ENCODE results near the gene FHIT.

Gene FHIT

GRCh38 chr3:60448696-60449095, 802.6 kb downstream of the FHIT start:
- Histone ChIP-seq H3K36me3 (no peaks in the 10 kb centered on the region), H3K4me1 (no peaks in the 10 kb centered on the region), H3K9me3 (no peaks in the 10 kb centered on the region), H3K4me3 (no peak overlapping the region), H3K27me3 (no peaks in the 10 kb centered on the region), H3K27ac (no peak overlapping the region)
- intact Hi-C loops (cut with DNase I; ENCODE audit: low total_unique reads) = no loop called here
- no peak for DNase-seq
- TF ChIP-seq CTCF (IDR thresholded peaks at IDR 0.05) = no peak

- intact Hi-C loops (cut with DNase I; ENCODE audit: low total_unique reads) = no loop called here
- Histone ChIP-seq H3K4me3 (no peak overlapping the region), H3K36me3 (no peaks in the 10 kb centered on the region), H3K27ac (no peak overlapping the region), H3K9me3 (no peaks in the 10 kb centered on the region), H3K27me3 (no peaks in the 10 kb centered on the region), H3K4me1 (no peaks in the 10 kb centered on the region)
- DNase-seq = no peak
- TF ChIP-seq CTCF (IDR thresholded peaks at IDR 0.05) = no peak
Observed at GRCh38 chr3:60445446-60445845, 805.8 kb downstream of the FHIT start.

GRCh38 chr3:60444898-60445437, 806.3 kb downstream of the FHIT start:
- Histone ChIP-seq H3K4me1 (no peaks in the 10 kb centered on the region), H3K4me3 (no peak overlapping the region), H3K27ac (no peak overlapping the region), H3K27me3 (no peaks in the 10 kb centered on the region), H3K9me3 (no peaks in the 10 kb centered on the region), H3K36me3 (no peaks in the 10 kb centered on the region)
- intact Hi-C loops (cut with DNase I; ENCODE audit: low total_unique reads) = no loop called here
- no peak for DNase-seq
- no peak for TF ChIP-seq CTCF (IDR thresholded peaks at IDR 0.05)

- TF ChIP-seq CTCF (IDR thresholded peaks at IDR 0.05) = no peak
- Histone ChIP-seq H3K27me3 (no peaks in the 10 kb centered on the region), H3K4me1 (no peaks in the 10 kb centered on the region), H3K36me3 (no peaks in the 10 kb centered on the region), H3K9me3 (no peaks in the 10 kb centered on the region), H3K27ac (no peak overlapping the region), H3K4me3 (no peak overlapping the region)
- DNase-seq = no peak
- intact Hi-C loops (cut with DNase I; ENCODE audit: low total_unique reads) = no loop called here
Observed at GRCh38 chr3:60440869-60441268, 810.4 kb downstream of the FHIT start.

- no peak for DNase-seq
- Histone ChIP-seq H3K9me3 (no peaks in the 10 kb centered on the region), H3K4me1 (no peaks in the 10 kb centered on the region), H3K27me3 (no peaks in the 10 kb centered on the region), H3K27ac (no peak overlapping the region), H3K36me3 (no peaks in the 10 kb centered on the region), H3K4me3 (no peak overlapping the region)
- no peak for TF ChIP-seq CTCF (IDR thresholded peaks at IDR 0.05)
- intact Hi-C loops (cut with DNase I; ENCODE audit: low total_unique reads) = no loop called here
Observed at GRCh38 chr3:60435941-60436650, 815.2 kb downstream of the FHIT start.

All from tibial artery (tissue), 4 donors.